Neural cell (in vitro differentiated cells): ENCODE measurements around the gene JMJD1C.

Source experiments
- EP300 ChIP-seq: fragments of 450-650 bp; conservative IDR thresholded peaks from 2 replicates; pipeline ENCODE4 v1.6.1; 2014; ENCODE audit warnings: antibody characterized with exemption, mild to moderate bottlenecking, moderate library complexity; ENCODE audit not compliant: poor library complexity, severe bottlenecking
- POLR2AphosphoS5 ChIP-seq: IDR thresholded peaks from 2 replicates; pipeline ENCODE4 v1.6.1; 2012
- TF ChIP-seq, protein P1 (sequence below): fragments of 450-650 bp; IDR thresholded peaks from 2 replicates; pipeline ENCODE4 v1.5.1; 2014; ENCODE audit warnings: antibody characterized with exemption, mild to moderate bottlenecking, moderate library complexity; ENCODE audit not compliant: poor library complexity, severe bottlenecking

DNA sequence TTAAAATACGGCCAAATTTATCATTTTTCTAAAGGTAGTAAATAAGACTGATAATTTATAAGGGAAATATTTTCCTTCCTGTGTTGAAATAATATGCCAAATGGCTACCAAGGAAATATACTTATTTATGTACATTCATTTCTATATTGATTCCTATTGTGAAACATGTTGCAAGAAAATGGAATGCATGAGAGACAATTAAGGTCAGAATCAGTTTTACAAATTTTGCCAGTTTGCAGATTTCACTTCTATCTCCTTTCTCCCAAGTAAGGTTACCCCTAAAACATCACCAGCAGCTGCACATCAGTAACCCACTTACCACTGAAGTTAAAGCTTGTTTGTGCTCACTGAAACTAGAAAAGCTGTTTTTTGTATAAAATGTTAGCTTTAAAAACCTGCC is 36.2 kb upstream of the JMJD1C start:
- TF ChIP-seq, protein P1, sequence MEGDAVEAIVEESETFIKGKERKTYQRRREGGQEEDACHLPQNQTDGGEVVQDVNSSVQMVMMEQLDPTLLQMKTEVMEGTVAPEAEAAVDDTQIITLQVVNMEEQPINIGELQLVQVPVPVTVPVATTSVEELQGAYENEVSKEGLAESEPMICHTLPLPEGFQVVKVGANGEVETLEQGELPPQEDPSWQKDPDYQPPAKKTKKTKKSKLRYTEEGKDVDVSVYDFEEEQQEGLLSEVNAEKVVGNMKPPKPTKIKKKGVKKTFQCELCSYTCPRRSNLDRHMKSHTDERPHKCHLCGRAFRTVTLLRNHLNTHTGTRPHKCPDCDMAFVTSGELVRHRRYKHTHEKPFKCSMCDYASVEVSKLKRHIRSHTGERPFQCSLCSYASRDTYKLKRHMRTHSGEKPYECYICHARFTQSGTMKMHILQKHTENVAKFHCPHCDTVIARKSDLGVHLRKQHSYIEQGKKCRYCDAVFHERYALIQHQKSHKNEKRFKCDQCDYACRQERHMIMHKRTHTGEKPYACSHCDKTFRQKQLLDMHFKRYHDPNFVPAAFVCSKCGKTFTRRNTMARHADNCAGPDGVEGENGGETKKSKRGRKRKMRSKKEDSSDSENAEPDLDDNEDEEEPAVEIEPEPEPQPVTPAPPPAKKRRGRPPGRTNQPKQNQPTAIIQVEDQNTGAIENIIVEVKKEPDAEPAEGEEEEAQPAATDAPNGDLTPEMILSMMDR = no peak
- TF ChIP-seq EP300 (no peak), POLR2AphosphoS5 (no peak)
